ENCODE measurements around the gene FOXP1.
A peak's percentile ranks its signal among the peaks of the same experiment; 100 is the strongest.

FOXP1 gene

DNA sequence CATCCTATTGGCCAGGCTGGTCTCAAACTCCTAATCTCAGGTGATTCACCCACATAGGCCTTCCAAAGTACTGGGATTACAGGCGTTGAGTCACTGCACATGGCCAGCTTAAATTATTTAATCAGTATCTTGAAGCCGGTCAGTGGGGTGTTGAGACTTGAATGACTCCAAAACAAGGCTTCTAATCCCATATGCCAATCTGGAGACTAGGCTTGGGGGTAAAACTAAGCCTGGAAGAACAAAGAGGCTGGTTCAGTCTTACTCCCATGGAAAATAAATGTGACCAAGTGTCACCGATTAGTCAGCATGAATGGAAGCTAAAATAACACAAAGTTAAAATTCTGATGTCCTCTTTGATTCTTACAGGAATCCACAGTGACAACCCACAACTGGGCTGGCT lies 509.1 kb downstream of the FOXP1 start:
- no peak for DNase-seq (ENCODE audit: low read depth)
- TF ChIP-seq, protein P1, sequence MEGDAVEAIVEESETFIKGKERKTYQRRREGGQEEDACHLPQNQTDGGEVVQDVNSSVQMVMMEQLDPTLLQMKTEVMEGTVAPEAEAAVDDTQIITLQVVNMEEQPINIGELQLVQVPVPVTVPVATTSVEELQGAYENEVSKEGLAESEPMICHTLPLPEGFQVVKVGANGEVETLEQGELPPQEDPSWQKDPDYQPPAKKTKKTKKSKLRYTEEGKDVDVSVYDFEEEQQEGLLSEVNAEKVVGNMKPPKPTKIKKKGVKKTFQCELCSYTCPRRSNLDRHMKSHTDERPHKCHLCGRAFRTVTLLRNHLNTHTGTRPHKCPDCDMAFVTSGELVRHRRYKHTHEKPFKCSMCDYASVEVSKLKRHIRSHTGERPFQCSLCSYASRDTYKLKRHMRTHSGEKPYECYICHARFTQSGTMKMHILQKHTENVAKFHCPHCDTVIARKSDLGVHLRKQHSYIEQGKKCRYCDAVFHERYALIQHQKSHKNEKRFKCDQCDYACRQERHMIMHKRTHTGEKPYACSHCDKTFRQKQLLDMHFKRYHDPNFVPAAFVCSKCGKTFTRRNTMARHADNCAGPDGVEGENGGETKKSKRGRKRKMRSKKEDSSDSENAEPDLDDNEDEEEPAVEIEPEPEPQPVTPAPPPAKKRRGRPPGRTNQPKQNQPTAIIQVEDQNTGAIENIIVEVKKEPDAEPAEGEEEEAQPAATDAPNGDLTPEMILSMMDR (IDR thresholded peaks at IDR 0.05; ENCODE audit: insufficient read depth, low read depth, low read length, missing control alignments): no peak
- H3K4me3 ChIP-seq (ENCODE audit: low read length): no peak overlapping the region

DNA sequence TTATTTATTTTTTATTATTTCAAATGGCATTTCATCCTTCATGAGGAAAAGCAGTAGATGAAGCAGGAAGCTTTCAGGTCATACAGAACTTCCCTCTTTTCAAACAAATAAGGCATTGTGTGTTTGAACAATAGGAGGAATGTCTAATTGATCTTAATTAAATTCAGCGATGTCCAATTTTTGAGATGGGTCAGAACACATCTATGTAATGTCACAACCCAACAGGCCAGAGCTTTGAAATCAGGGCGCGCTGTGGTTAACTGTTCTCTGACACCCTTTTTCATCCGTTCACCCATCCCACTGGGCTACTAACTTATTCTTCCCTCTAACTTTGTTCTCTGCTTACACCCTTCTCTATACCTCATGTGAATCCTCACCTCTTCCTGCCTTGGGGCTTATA lies 510.5 kb downstream of the FOXP1 start:
- no peak overlapping the region for H3K4me3 ChIP-seq (ENCODE audit: low read length)
- DNase-seq (ENCODE audit: low read depth): no peak
- TF ChIP-seq, protein P1 (IDR thresholded peaks at IDR 0.05; ENCODE audit: insufficient read depth, low read depth, low read length, missing control alignments): no peak

DNA sequence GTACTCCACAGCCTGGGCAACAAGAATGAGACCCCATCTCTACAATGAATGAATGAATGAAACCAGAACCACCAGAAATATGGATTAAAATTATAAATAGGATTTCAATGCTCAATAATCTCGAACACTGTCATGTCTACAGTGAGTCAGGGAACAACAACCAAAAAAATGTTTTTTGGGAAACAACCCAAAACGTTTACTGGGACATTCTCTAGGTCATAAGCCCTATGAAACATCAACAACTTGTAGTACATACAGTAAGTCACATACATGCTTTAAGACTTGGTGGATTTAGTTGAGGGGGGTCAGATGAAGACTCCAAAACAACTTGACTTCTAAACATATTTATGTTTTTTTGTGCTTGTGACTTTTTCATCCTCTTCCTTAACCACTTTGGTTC lies 511.2 kb downstream of the FOXP1 start:
- H3K4me3 ChIP-seq (ENCODE audit: low read length): no peak overlapping the region
- TF ChIP-seq, protein P1 (IDR thresholded peaks at IDR 0.05; ENCODE audit: insufficient read depth, low read depth, low read length, missing control alignments): no peak
- DNase-seq (ENCODE audit: low read depth): no peak

DNA sequence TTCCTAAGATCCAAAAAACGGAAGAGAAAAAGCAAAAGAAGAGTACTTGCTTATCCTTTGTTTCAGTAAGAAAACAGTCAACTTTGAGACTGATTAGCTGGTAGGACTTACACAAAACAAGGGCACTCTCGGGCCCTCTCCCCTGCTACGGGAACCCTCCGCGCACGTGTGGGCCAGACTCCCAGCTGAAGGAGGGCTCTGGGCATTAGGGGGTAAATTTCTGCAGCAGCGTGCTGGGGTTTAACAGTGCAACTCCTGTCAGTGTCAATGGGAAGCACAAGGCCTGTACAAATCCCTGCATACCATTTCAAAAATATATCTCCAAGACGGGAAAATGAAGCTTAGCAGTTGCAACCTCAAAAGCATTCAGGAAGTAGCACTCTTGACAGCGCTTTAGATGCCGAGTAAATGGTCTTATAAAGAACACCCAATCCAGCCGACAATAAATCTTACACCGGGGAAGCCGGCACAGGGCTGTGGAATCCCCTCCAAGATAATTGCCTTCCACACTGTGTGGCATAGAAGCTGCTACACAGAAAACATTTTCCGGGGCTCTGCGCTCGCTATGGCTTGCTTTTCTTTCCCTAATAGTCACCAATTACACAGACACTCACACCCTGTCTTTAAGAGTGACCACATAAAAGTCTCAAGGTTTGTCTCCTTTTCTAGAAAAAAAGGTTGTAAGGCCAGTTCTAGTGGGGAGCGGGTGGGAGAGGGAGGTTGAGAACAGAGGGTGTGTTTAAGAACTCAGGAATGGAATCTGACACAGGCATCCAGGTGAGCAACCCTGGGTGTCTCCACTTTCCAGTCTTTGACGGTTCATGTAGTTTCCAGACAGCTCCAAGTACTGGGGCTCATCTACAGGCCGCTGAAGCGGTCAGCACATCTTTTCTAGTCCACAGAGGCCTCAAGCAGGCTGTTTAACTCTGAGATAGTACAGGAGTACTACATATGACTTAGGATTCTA lies 512.7 kb downstream of the FOXP1 start:
- H3K4me3 ChIP-seq (ENCODE audit: low read length): no peak overlapping the region
- TF ChIP-seq, protein P1 (IDR thresholded peaks at IDR 0.05; ENCODE audit: insufficient read depth, low read depth, low read length, missing control alignments): no peak
- DNase-seq (ENCODE audit: low read depth): peak; percentile 64

DNA sequence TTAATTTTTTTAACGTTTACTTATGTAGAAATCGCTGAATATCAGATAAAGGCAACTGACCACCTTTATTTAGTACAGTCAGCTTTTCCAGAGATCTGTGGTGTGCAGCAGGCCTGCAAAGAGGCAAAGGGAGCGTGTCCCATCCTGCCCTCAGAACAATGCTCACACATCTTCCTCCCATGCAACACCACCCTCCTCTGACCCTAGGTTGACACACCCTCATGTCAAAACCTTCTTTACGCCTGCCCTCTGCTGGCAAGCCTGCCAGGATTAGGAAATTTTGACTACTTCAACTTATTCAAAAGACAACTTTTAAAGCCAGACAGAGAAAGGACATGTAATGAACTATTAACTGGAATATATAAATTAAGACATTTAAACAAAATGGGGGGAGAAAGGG lies 513.7 kb downstream of the FOXP1 start:
- TF ChIP-seq, protein P1 (IDR thresholded peaks at IDR 0.05; ENCODE audit: insufficient read depth, low read depth, low read length, missing control alignments): peak; percentile 73
- peak; percentile 99 for DNase-seq (ENCODE audit: low read depth)
- H3K4me3 ChIP-seq (ENCODE audit: low read length): no peak overlapping the region

DNA sequence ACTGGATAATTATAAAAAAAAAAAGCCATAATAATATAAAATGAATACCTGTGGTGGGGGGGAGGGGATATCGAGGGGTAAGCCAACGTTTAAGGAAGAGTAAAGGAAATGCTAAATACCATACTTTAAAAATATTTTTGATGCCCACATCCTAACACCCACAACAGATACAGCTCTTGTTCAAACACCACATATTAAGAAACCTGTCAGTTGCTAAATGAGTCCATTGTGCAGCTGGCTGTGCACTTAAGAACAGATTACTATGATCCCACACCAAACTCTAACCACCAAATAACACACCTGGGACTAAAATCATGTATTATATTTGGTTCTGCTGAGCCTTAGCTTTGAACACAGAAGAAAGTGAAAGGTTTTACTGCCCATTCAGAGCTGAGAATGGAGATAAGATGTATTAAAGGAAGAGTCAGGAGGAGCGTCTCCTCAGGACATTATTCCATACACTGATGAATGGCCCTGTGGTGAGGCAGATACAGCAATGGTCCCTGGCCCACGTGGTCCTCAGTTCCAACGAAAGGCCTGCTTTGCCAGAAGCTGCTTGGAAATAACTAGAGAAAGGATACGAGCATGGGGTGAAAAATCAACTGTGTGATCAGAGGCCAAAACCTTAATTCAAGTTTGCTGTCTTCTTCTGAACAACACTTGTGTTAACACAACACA lies 515.4 kb downstream of the FOXP1 start:
- H3K4me3 ChIP-seq (ENCODE audit: low read length): no peak overlapping the region
- TF ChIP-seq, protein P1 (IDR thresholded peaks at IDR 0.05; ENCODE audit: insufficient read depth, low read depth, low read length, missing control alignments): no peak
- DNase-seq (ENCODE audit: low read depth): no peak

All from epithelial cell of esophagus (primary cell).